HEK293 (cell line): ENCODE measurements around the gene LIN52.
A peak's percentile ranks its signal among the peaks of the same experiment; 100 is the strongest.
"Not testable (repeated sequence)": the region's sequence is repeated elsewhere in the genome, so short reads cannot be mapped to it uniquely, and the experiment has no call there.

Experiments
- CTCF ChIA-PET: fragments of 350-600 bp; formaldehyde crosslinking; extraction: SDS; loops from one replicate; lab custom pipeline; 2021; ENCODE audit warnings: antibody characterized with exemption; lab: Yijun Ruan, JAX
- POLR2A ChIA-PET: fragments of 300-600 bp; formaldehyde crosslinking; extraction: SDS; loops from one replicate; lab custom pipeline; 2020; ENCODE audit warnings: antibody characterized with exemption, inconsistent platforms; lab: Yijun Ruan, JAX
- H3K27ac ChIP-seq: fragments of 200-500 bp; sonication (Bioruptor generic); 2 replicates; pipeline ENCODE4 v1.5.1; 2014; ENCODE audit warnings: low read depth, low read length, control low read depth, inconsistent platforms; ENCODE audit errors: extremely low read depth
- H3K36me3 ChIP-seq, 2 experiments: fragments of 200-500 bp in 1 of 2; sonication (Bioruptor generic) in 1 of 2; 1 replicate in 1 of 2; 2 replicates in 1 of 2; pipeline ENCODE4 v1.5.1; 2014 to 2017; ENCODE audit warnings: inconsistent platforms in 2 of 2, low read length in 2 of 2; ENCODE audit not compliant: control insufficient read depth in 2 of 2, insufficient read depth in 1 of 2
- H3K4me1 ChIP-seq: fragments of 200-500 bp; sonication (Bioruptor generic); 2 replicates; pipeline ENCODE4 v1.5.1; 2014; ENCODE audit warnings: mild to moderate bottlenecking, low read length, inconsistent platforms; ENCODE audit not compliant: control insufficient read depth, insufficient read depth
- H3K4me3 ChIP-seq: 2 replicates; pipeline ENCODE4 v1.5.1; 2011; ENCODE audit warnings: low read depth, mild to moderate bottlenecking, control low read depth, low read length, moderate library complexity
- H3K9me3 ChIP-seq: fragments of 200-500 bp; sonication (Bioruptor generic); 2 replicates; pipeline ENCODE4 v1.5.1; 2014; ENCODE audit warnings: low read depth, low read length, inconsistent platforms; ENCODE audit not compliant: control insufficient read depth, insufficient read depth
- EGR2 ChIP-seq: fragments of 450-650 bp; formaldehyde crosslinking; IDR thresholded peaks from 2 replicates; pipeline ENCODE4 v1.5.1; 2016; ENCODE audit warnings: low read depth, missing biosample characterization, missing genetic modification characterization
- FEZF1 ChIP-seq: fragments of 450-650 bp; formaldehyde crosslinking; IDR thresholded peaks from 2 replicates; pipeline ENCODE4 v1.5.1; 2016; ENCODE audit warnings: missing biosample characterization, missing genetic modification characterization
- GLI4 ChIP-seq: fragments of 450-650 bp; formaldehyde crosslinking; IDR thresholded peaks from 2 replicates; pipeline ENCODE4 v1.5.1; 2016; ENCODE audit warnings: missing biosample characterization, missing genetic modification characterization
- IKZF3 ChIP-seq: fragments of 450-650 bp; IDR thresholded peaks from 2 replicates; pipeline ENCODE4 v1.5.0; 2018; ENCODE audit warnings: missing biosample characterization, mild to moderate bottlenecking, missing genetic modification characterization, moderate library complexity
- OVOL3 ChIP-seq: fragments of 450-650 bp; formaldehyde crosslinking; IDR thresholded peaks from 2 replicates; pipeline ENCODE4 v1.5.1; 2016; ENCODE audit warnings: missing biosample characterization, missing genetic modification characterization
- SALL2 ChIP-seq: fragments of 450-650 bp; formaldehyde crosslinking; IDR thresholded peaks from 2 replicates; pipeline ENCODE4 v1.5.0; 2017; ENCODE audit warnings: missing biosample characterization, mild to moderate bottlenecking, missing genetic modification characterization, borderline replicate concordance
- SCRT1 ChIP-seq: fragments of 450-650 bp; formaldehyde crosslinking; IDR thresholded peaks from 2 replicates; pipeline ENCODE4 v1.5.1; 2016; ENCODE audit warnings: missing biosample characterization, missing genetic modification characterization, borderline replicate concordance
- TSHZ1 ChIP-seq: fragments of 450-650 bp; formaldehyde crosslinking; IDR thresholded peaks from 2 replicates; pipeline ENCODE4 v1.5.1; 2016; ENCODE audit warnings: missing biosample characterization, missing genetic modification characterization, borderline replicate concordance
- WT1 ChIP-seq: fragments of 450-650 bp; formaldehyde crosslinking; IDR thresholded peaks from 2 replicates; pipeline ENCODE4 v1.5.1; 2016; ENCODE audit warnings: missing biosample characterization, missing genetic modification characterization
- YY1 ChIP-seq: fragments of 450-650 bp; formaldehyde crosslinking; IDR thresholded peaks from 2 replicates; pipeline ENCODE4 v1.5.1; 2018; ENCODE audit warnings: missing biosample characterization, missing genetic modification characterization
- ZFP3 ChIP-seq: fragments of 450-650 bp; formaldehyde crosslinking; IDR thresholded peaks from 2 replicates; pipeline ENCODE4 v1.5.1; 2016; ENCODE audit warnings: low read depth, missing biosample characterization, missing genetic modification characterization
- ZNF121 ChIP-seq: fragments of 450-650 bp; formaldehyde crosslinking; IDR thresholded peaks from 2 replicates; pipeline ENCODE4 v1.5.1; 2016; ENCODE audit warnings: missing biosample characterization, missing genetic modification characterization
- ZNF146 ChIP-seq: fragments of 450-650 bp; formaldehyde crosslinking; IDR thresholded peaks from 2 replicates; pipeline ENCODE4 v1.5.1; 2016; ENCODE audit warnings: missing biosample characterization, missing genetic modification characterization
- ZNF18 ChIP-seq: fragments of 450-650 bp; formaldehyde crosslinking; IDR thresholded peaks from 2 replicates; pipeline ENCODE4 v1.5.1; 2016; ENCODE audit warnings: missing biosample characterization, missing genetic modification characterization
- ZNF239 ChIP-seq: fragments of 450-650 bp; formaldehyde crosslinking; IDR thresholded peaks from 2 replicates; pipeline ENCODE4 v1.5.1; 2016; ENCODE audit warnings: missing biosample characterization, missing genetic modification characterization
- ZNF354C ChIP-seq: fragments of 450-650 bp; formaldehyde crosslinking; IDR thresholded peaks from 2 replicates; pipeline ENCODE4 v1.5.1; 2016; ENCODE audit warnings: missing biosample characterization, missing genetic modification characterization, low read depth, borderline replicate concordance
- ZNF366 ChIP-seq: fragments of 450-650 bp; formaldehyde crosslinking; conservative IDR thresholded peaks from 2 replicates; pipeline ENCODE4 v1.5.1; 2016; ENCODE audit warnings: missing biosample characterization, missing genetic modification characterization
- ZNF416 ChIP-seq: fragments of 450-650 bp; formaldehyde crosslinking; IDR thresholded peaks from 2 replicates; pipeline ENCODE4 v1.5.1; 2016; ENCODE audit warnings: missing biosample characterization, missing genetic modification characterization
- ZNF580 ChIP-seq: fragments of 450-650 bp; formaldehyde crosslinking; IDR thresholded peaks from 2 replicates; pipeline ENCODE4 v1.5.1; 2016; ENCODE audit warnings: missing biosample characterization, missing genetic modification characterization
- ZNF621 ChIP-seq: fragments of 450-650 bp; formaldehyde crosslinking; IDR thresholded peaks from 2 replicates; pipeline ENCODE4 v1.5.1; 2017; ENCODE audit warnings: missing biosample characterization, missing genetic modification characterization
- ZNF670 ChIP-seq: fragments of 450-650 bp; formaldehyde crosslinking; IDR thresholded peaks from 2 replicates; pipeline ENCODE4 v1.5.1; 2016; ENCODE audit warnings: missing biosample characterization, missing genetic modification characterization, low read depth
- ZNF791 ChIP-seq: fragments of 450-650 bp; formaldehyde crosslinking; IDR thresholded peaks from 2 replicates; pipeline ENCODE4 v1.5.1; 2016; ENCODE audit warnings: missing biosample characterization, missing genetic modification characterization

The LIN52 gene

GRCh38 chr14:74125487-74125886 is 40.7 kb downstream of the LIN52 start:
- POLR2A ChIA-PET, H3K36me3 ChIP-seq, H3K27ac ChIP-seq, CTCF ChIA-PET, H3K4me3 ChIP-seq, H3K4me1 ChIP-seq: not testable (repeated sequence)
- peak; percentile 91 for TF ChIP-seq ZNF146
- TF ChIP-seq ZNF580 (tag by site-specific recombination): peak; percentile 19; the same call in 1 of the 2 replicates
- TF ChIP-seq, all 188 proteins: peak for 2; not testable (repeated sequence) for 186
- not testable (repeated sequence) for H3K9me3 ChIP-seq

GRCh38 chr14:74126315-74127013 is 41.7 kb downstream of the LIN52 start:
- Histone ChIP-seq H3K9me3 (no peaks in the 10 kb centered on the region), H3K36me3 (peaks cover 0 to 4% of the 10 kb centered on the region in 2 experiments; a peak in 1 of 3 replicates), H3K4me1 (no peaks in the 10 kb centered on the region), H3K4me3 (no peak overlapping the region), H3K27ac (no peak overlapping the region)
- ChIA-PET POLR2A (no interaction called here), CTCF (no interaction called here)
- TF ChIP-seq GLI4 (tag by site-specific recombination) (no peak), ZNF146 (peak; percentile 21; the same call in 1 of the 2 replicates)

GRCh38 chr14:74127634-74128033 is 42.9 kb downstream of the LIN52 start:
- Histone ChIP-seq H3K4me1 (no peaks in the 10 kb centered on the region), H3K36me3 (peaks cover 0 to 4% of the 10 kb centered on the region in 2 experiments; a peak in 1 of 3 replicates), H3K4me3 (no peak overlapping the region), H3K9me3 (no peaks in the 10 kb centered on the region), H3K27ac (no peak overlapping the region)
- CTCF ChIA-PET: interaction anchor here (0.6 kb wide), 1 partner anchor 72 kb away, joined by 5 read pairs; no protein-coding TSS in a partner anchor
- POLR2A ChIA-PET: no interaction called here
- TF ChIP-seq ZNF354C: no peak
- TF ChIP-seq OVOL3 (tag by site-specific recombination): no peak
- TF ChIP-seq IKZF3: no peak
- no peak for TF ChIP-seq EGR2 (tag by site-specific recombination)
- TF ChIP-seq ZNF621 (tag by site-specific recombination): no peak
- no peak for TF ChIP-seq ZNF670 (tag by site-specific recombination)
- 0 out of 2 replicates have a peak, but pooled peaks have one; percentile 55 for TF ChIP-seq ZNF121
- no peak for TF ChIP-seq ZNF18 (tag by site-specific recombination)

GRCh38 chr14:74133833-74134481 is 49.2 kb downstream of the LIN52 start:
- Histone ChIP-seq H3K27ac (peak overlapping the region; percentile 49; the same call in 1 of the 2 replicates), H3K4me3 (no peak overlapping the region), H3K4me1 (peaks cover 30% of the 10 kb centered on the region), H3K36me3 (no peaks in the 10 kb centered on the region), H3K9me3 (no peaks in the 10 kb centered on the region)
- ChIA-PET CTCF (interaction anchor here (0.7 to 1.4 kb wide), 3 partner anchors 10 to 476 kb away, joined by 3 read pairs; no protein-coding TSS in a partner anchor), POLR2A (no interaction called here)
- TF ChIP-seq FEZF1 (tag by site-specific recombination) (peak; percentile 89), ZNF416 (tag by site-specific recombination) (no peak), WT1 (no peak), ZNF239 (tag by site-specific recombination) (no peak), ZNF366 (tag by site-specific recombination) (no peak), TSHZ1 (tag by site-specific recombination) (no peak), YY1 (tag by site-specific recombination) (no peak), SALL2 (tag by site-specific recombination) (no peak), ZNF791 (tag by site-specific recombination) (no peak), ZFP3 (tag by site-specific recombination) (no peak), SCRT1 (tag by site-specific recombination) (no peak)
